Measurements from ENCODE around the gene MACF1.
"Not testable (repeated sequence)": the region's sequence is repeated elsewhere in the genome, so short reads cannot be mapped to it uniquely, and the experiment has no call there.

The MACF1 gene

DNA sequence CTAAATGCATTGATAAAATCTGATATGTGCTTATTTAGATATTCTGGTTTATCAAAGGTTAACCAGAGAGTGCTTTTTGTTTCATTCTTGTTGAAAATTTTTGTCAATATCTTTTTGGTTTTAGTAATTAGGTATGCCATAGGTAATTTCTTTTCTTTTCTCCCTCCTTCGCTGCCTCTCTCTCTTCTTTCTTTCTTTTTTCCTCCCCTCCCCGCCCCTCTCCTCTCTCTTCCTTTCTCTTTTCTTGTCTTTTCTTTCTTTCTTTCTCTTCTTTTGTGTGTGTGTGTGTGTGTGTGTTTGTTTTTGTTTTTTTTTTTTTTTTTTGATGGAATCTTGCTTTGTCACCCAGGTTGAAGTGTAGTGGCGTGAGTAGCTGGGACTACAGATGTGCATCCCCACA lies 14.4 kb upstream of the MACF1 start:
- Mint-ChIP-seq H3K27me3 (ENCODE audit: low read depth) (no peaks in the 10 kb centered on the region), H3K36me3 (ENCODE audit: low read depth) (no peaks in the 10 kb centered on the region), H3K4me3 (peak overlapping the region; percentile 54), H3K9me3 (no peaks in the 10 kb centered on the region), H3K4me1 (ENCODE audit: low read depth) (peaks cover 73% of the 10 kb centered on the region), H3K27ac (peak overlapping the region; percentile 84)
- DNase-seq (ENCODE audit: low spot score) = no peak

DNA sequence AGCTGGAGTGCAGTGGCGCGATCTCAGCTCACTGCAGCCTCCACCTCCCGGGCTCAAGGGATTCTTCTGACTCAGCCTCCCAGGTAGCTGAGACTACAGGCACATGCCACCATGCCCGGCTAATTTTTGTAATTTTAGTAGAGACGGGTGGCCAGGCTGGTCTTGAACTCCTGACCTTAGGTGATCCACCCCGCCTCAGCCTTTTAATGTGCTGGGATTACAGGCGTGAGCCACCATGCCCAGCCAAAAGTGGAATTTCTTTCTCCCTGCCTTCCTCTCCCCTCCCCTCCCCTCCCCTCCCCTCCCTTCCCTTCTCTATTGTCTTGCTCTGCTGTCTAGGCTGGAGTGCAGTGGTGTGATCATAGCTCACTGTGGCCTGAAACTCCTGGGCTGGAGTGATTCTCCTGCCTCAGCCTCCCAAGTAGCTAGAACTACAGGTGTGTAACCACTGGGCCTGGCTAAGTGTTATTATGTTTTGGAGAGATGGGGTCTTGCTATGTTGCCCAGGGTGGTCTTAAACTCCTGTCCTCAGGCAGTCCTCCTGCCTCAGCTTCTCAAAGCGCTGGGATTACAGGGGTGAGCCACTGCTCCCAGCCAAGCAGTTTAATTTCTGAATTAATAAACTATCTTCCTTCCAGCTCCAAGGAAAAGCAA lies 10.0 kb upstream of the MACF1 start:
- peak overlapping the region; percentile 87 for H3K4me3 Mint-ChIP-seq
- H3K9me3 Mint-ChIP-seq = no peaks in the 10 kb centered on the region

DNA sequence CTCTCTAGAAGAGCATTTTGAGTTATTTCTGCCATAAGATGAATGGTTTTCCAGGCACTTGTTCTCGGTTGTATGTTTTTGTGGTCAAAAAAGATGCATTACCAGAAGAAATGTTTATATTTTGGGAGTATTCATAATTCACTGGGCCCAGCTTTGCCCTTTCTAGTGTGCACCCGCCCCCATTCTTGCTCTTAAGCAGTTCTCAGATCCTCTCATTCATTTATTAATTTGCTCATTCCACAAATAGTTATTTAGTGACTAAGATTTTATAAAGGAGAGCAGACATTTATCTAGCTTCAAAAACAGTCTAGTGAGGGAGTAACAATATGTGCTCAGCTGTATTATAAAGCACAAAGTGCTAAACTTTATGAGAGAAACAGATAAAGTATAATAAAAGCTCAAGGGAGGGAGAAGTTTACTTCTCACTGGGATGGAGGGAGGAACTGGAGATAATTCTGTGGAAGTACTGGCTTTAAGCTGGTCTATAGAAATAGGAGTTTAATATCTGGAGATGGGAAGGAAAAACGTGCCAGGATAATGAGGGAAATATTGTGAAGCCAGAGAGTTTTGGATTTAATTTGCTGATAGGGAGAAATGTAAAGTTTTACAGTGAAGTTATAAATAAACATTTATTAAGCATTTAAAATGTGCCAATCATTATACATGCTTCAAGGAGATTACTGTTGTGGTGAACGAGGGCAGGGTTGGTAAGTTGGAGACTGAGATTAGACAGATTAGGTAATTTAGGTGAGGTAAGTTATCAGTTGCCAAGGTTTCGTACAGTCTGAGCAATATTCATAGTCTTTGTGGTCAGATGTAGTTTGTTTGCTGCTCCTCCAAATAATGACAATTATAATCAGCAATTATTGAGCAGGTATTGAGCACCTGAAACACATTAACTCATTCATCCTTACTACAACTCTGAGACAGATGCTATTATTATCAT lies 9.1 kb upstream of the MACF1 start:
- H3K4me1 Mint-ChIP-seq (ENCODE audit: low read depth) = peaks cover 74% of the 10 kb centered on the region
- H3K36me3 Mint-ChIP-seq (ENCODE audit: low read depth) = peaks cover 2% of the 10 kb centered on the region
- no peaks in the 10 kb centered on the region for H3K27me3 Mint-ChIP-seq (ENCODE audit: low read depth)
- no peaks in the 10 kb centered on the region for H3K9me3 Mint-ChIP-seq
- peak; percentile 20 for DNase-seq (ENCODE audit: low spot score)
- H3K4me3 Mint-ChIP-seq = peak overlapping the region; percentile 87
- H3K27ac Mint-ChIP-seq = peak overlapping the region; percentile 99

More for the DNA sequence above, 10.0 kb upstream of the MACF1 start:
- Mint-ChIP-seq H3K36me3 (ENCODE audit: low read depth) (peaks cover 2% of the 10 kb centered on the region), H3K27ac (peak overlapping the region; percentile 99), H3K4me1 (ENCODE audit: low read depth) (peaks cover 74% of the 10 kb centered on the region), H3K27me3 (ENCODE audit: low read depth) (no peaks in the 10 kb centered on the region)
- DNase-seq (ENCODE audit: low spot score) = no peak

- H3K4me1 Mint-ChIP-seq (ENCODE audit: low read depth) = peaks cover 72% of the 10 kb centered on the region
- H3K36me3 Mint-ChIP-seq (ENCODE audit: low read depth) = peaks cover 4% of the 10 kb centered on the region
- no peaks in the 10 kb centered on the region for H3K27me3 Mint-ChIP-seq (ENCODE audit: low read depth)
- peak overlapping the region; percentile 87 for H3K4me3 Mint-ChIP-seq
- peak overlapping the region; percentile 99 for H3K27ac Mint-ChIP-seq
- H3K9me3 Mint-ChIP-seq = no peaks in the 10 kb centered on the region
- DNase-seq (ENCODE audit: low spot score) = peak; percentile 55
Measured at GRCh38 chr1:39196244-39197215, 8.0 kb upstream of the MACF1 start.

- peaks cover 5% of the 10 kb centered on the region for H3K36me3 Mint-ChIP-seq (ENCODE audit: low read depth)
- no peak overlapping the region for H3K27ac Mint-ChIP-seq
- DNase-seq (ENCODE audit: low spot score) = no peak
- no peak overlapping the region for H3K4me3 Mint-ChIP-seq
- H3K27me3 Mint-ChIP-seq (ENCODE audit: low read depth) = no peaks in the 10 kb centered on the region
- H3K4me1 Mint-ChIP-seq (ENCODE audit: low read depth) = peaks cover 62% of the 10 kb centered on the region
- H3K9me3 Mint-ChIP-seq = no peaks in the 10 kb centered on the region
Measured at GRCh38 chr1:39199593-39199992, 4.9 kb upstream of the MACF1 start.

- Mint-ChIP-seq H3K27me3 (ENCODE audit: low read depth) (no peaks in the 10 kb centered on the region), H3K9me3 (peaks cover 8% of the 10 kb centered on the region), H3K36me3 (ENCODE audit: low read depth) (peaks cover 23% of the 10 kb centered on the region), H3K4me3 (peak overlapping the region; percentile 93), H3K4me1 (ENCODE audit: low read depth) (peaks cover 42% of the 10 kb centered on the region), H3K27ac (peak overlapping the region; percentile 96)
- DNase-seq (ENCODE audit: low spot score) = peak; percentile 78
Measured at GRCh38 chr1:39205102-39205780, 746 bp downstream of the MACF1 start.

GRCh38 chr1:39205781-39206464 lies 1.4 kb downstream of the MACF1 start:
- Mint-ChIP-seq H3K4me1 (ENCODE audit: low read depth) (peaks cover 43% of the 10 kb centered on the region), H3K4me3 (peak overlapping the region; percentile 93), H3K9me3 (peaks cover 13% of the 10 kb centered on the region), H3K36me3 (ENCODE audit: low read depth) (peaks cover 28% of the 10 kb centered on the region), H3K27me3 (ENCODE audit: low read depth) (no peaks in the 10 kb centered on the region), H3K27ac (peak overlapping the region; percentile 96)
- no peak for DNase-seq (ENCODE audit: low spot score)

DNA sequence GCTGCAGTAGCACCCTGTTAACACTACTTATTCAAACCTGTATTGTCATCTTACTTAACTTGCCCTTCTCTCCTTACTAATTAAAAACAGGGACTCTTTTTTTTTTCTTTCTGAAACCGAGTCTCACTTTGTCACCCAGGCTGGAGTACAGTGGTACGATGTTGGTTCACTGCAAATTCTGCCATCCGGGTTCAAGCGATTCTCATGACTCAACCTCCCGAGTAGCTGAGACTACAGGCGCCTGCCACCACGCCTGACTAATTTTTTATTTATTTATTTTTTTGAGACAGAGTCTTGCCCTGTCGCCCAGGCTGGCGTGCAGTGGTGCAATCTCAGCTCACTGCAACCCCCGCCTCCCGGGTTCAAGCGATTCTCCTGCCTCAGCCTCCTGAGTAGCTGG lies 3.9 kb downstream of the MACF1 start:
- H3K27ac Mint-ChIP-seq; H3K27me3 Mint-ChIP-seq (ENCODE audit: low read depth); DNase-seq (ENCODE audit: low spot score): not testable (repeated sequence)
- H3K4me3 Mint-ChIP-seq = peak overlapping the region; percentile 66
- peaks cover 38% of the 10 kb centered on the region for H3K4me1 Mint-ChIP-seq (ENCODE audit: low read depth)
- H3K9me3 Mint-ChIP-seq = peaks cover 13% of the 10 kb centered on the region
- H3K36me3 Mint-ChIP-seq (ENCODE audit: low read depth) = peaks cover 34% of the 10 kb centered on the region

GRCh38 chr1:39210649-39211048 lies 6.2 kb downstream of the MACF1 start:
- Mint-ChIP-seq H3K27ac (no peak overlapping the region), H3K27me3 (ENCODE audit: low read depth) (no peaks in the 10 kb centered on the region), H3K36me3 (ENCODE audit: low read depth) (peaks cover 36% of the 10 kb centered on the region), H3K4me3 (no peak overlapping the region), H3K9me3 (peaks cover 13% of the 10 kb centered on the region), H3K4me1 (ENCODE audit: low read depth) (peaks cover 42% of the 10 kb centered on the region)
- no peak for DNase-seq (ENCODE audit: low spot score)

DNA sequence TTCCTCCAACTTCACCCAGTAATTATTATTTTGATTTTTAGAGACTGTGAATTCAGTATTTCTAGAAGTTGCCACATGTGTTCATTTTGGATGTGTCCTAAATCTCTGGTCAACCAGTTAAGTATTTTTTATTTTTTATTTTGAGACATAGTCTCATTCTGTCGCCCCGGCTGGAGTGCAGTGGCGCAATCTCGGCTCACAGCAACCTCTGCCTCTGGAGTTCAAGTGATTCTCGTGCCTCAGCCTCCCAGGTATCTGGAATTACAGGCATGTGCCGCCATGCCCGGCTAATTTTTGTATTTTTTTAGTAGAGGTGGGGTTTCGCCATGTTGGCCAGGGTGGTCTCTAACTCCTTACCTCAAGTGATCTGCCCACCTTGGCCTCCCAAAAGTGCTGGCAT lies 8.0 kb downstream of the MACF1 start:
- Mint-ChIP-seq H3K9me3 (peaks cover 13% of the 10 kb centered on the region), H3K4me1 (ENCODE audit: low read depth) (peaks cover 45% of the 10 kb centered on the region), H3K27me3 (ENCODE audit: low read depth) (no peaks in the 10 kb centered on the region), H3K27ac (peak overlapping the region; percentile 45), H3K4me3 (no peak overlapping the region), H3K36me3 (ENCODE audit: low read depth) (peaks cover 42% of the 10 kb centered on the region)
- DNase-seq (ENCODE audit: low spot score) = no peak

- peaks cover 13% of the 10 kb centered on the region for H3K9me3 Mint-ChIP-seq
- peaks cover 46% of the 10 kb centered on the region for H3K4me1 Mint-ChIP-seq (ENCODE audit: low read depth)
Measured at GRCh38 chr1:39213511-39214002, 9.1 kb downstream of the MACF1 start.

GRCh38 chr1:39214021-39214713 lies 9.7 kb downstream of the MACF1 start:
- Mint-ChIP-seq H3K36me3 (ENCODE audit: low read depth) (peaks cover 45% of the 10 kb centered on the region), H3K27ac (peak overlapping the region; percentile 81), H3K4me1 (ENCODE audit: low read depth) (peaks cover 50% of the 10 kb centered on the region), H3K9me3 (peaks cover 12% of the 10 kb centered on the region), H3K4me3 (peak overlapping the region; percentile 86), H3K27me3 (ENCODE audit: low read depth) (no peaks in the 10 kb centered on the region)
- no peak for DNase-seq (ENCODE audit: low spot score)

More at GRCh38 chr1:39213511-39214002, 9.1 kb downstream of the MACF1 start:
- DNase-seq (ENCODE audit: low spot score) = no peak
- H3K27ac Mint-ChIP-seq = peak overlapping the region; percentile 32
- peaks cover 42% of the 10 kb centered on the region for H3K36me3 Mint-ChIP-seq (ENCODE audit: low read depth)
- H3K4me3 Mint-ChIP-seq = no peak overlapping the region
- no peaks in the 10 kb centered on the region for H3K27me3 Mint-ChIP-seq (ENCODE audit: low read depth)

Data from T-helper 2 cell treated with Interferon-gamma antibody and Interleukin-4, amounts not matched to agents 5 μg/mL and 100 μg/mL, for 36 hours (primary cell).